Vagina (tissue), 2 donors: ENCODE measurements around the gene TTC13.

Experiments
- POLR2A ChIP-seq, 2 donors: fragments of 450-650 bp; IDR thresholded peaks; one replicate each; pipeline ENCODE4 v1.6.1; 2017; ENCODE audit warnings: antibody characterized with exemption in 2 of 2, mild to moderate bottlenecking in 2 of 2, moderate library complexity in 2 of 2
- POLR2AphosphoS5 ChIP-seq, 2 donors: sonication (generic); formaldehyde crosslinking; IDR thresholded peaks; one replicate each; pipeline ENCODE4 v1.9.0; 2017; ENCODE audit warnings: antibody characterized with exemption in 2 of 2, mild to moderate bottlenecking in 2 of 2, low read depth in 1 of 2; ENCODE audit not compliant: insufficient read depth in 1 of 2
- TF ChIP-seq, protein P1 (sequence below), 3 experiments: fragments of 450-650 bp in 2 of 3; fragments of 200-600 bp in 1 of 3; sonication (generic) in 1 of 3; IDR thresholded peaks; one replicate each; pipeline ENCODE4 v1.5.1; 2017 to 2019; ENCODE audit warnings: antibody characterized with exemption in 3 of 3, mild to moderate bottlenecking in 2 of 3, moderate library complexity in 2 of 3

DNA sequence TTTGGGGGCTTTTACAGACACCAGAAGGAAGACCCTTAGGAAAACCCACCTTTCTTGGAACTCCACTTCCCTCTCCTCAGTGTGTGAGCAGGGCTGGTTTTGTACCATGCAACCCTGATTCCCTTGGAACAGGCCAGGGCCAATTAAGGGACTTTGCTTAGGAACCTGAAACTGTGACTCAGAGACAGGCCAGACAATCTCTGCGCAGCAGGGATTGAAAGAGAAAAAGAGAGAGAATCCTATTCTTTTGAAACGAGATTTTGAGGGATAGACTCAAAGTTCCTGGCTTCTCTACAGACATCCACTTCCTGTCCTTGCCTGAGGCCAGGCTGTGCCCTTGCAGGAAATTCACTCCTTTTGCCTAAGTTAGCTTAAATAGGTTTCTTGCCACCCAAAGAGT, 87.2 kb downstream of the TTC13 start:
- TF ChIP-seq POLR2AphosphoS5 (IDR thresholded peaks at IDR 0.05; ENCODE audit: insufficient read depth in 1 of 2, low read depth in 1 of 2) (no peak), POLR2A (IDR thresholded peaks at IDR 0.05) (no peak)
- TF ChIP-seq, protein P1, sequence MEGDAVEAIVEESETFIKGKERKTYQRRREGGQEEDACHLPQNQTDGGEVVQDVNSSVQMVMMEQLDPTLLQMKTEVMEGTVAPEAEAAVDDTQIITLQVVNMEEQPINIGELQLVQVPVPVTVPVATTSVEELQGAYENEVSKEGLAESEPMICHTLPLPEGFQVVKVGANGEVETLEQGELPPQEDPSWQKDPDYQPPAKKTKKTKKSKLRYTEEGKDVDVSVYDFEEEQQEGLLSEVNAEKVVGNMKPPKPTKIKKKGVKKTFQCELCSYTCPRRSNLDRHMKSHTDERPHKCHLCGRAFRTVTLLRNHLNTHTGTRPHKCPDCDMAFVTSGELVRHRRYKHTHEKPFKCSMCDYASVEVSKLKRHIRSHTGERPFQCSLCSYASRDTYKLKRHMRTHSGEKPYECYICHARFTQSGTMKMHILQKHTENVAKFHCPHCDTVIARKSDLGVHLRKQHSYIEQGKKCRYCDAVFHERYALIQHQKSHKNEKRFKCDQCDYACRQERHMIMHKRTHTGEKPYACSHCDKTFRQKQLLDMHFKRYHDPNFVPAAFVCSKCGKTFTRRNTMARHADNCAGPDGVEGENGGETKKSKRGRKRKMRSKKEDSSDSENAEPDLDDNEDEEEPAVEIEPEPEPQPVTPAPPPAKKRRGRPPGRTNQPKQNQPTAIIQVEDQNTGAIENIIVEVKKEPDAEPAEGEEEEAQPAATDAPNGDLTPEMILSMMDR (IDR thresholded peaks at IDR 0.05), result no peak
